Measurements from ENCODE around the gene SCUBE1. TPM values are rescaled to one million over a fixed set of nuclear protein-coding genes. Genes with fewer than 3 reads are reported as not detected.

SCUBE1 gene
- total RNA-seq, 5 donors from 2014 or later (not counting 1 experiment from before 2014, with no cell fraction given) = 0.03 to 0.10 TPM; not detected in 3

DNA sequence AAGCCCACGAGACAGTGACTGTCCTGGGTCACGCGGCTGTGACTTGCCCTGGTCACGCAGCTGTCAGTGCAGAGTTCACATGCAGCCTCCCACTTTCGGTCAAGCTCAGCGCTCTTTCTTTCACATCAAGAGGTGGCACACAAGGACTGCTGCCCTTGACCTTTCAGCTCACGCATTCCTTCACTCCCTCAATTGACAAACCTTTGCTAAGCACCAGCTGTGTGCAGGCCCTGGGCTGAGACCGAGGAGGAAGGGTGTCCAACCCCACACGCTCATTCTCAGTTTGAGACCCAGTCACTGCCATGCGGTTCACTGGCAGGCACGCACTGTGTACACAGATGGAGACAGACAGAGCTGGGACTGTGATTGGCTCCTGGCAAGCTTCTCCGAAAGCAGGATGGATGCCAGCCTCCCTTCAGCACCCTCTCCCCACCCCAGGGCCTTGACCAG lies 70.3 kb downstream of the SCUBE1 start:
- peaks cover 0 to 35% of the 10 kb centered on the region in 2 experiments for H3K27me3 ChIP-seq (replicated peaks in 1 of 2; ENCODE audit: control insufficient read depth in 2 of 2, extremely low read depth in 1 of 2, insufficient read depth in 2 of 2, low read length in 1 of 2)
- H3K36me3 Mint-ChIP-seq = no peaks in the 10 kb centered on the region
- H3K4me3 ChIP-seq (ENCODE audit: control insufficient read depth in 1 of 2, extremely low read depth in 1 of 2, low read length in 1 of 2) = no peak overlapping the region
- ChIA-PET CTCF (interaction anchor here (0.7 to 2.1 kb wide), 5 partner anchors 9 to 104 kb away, joined by 4 to 7 read pairs (median 5); no protein-coding TSS in a partner anchor), POLR2A (no interaction called here)
- H3K27ac ChIP-seq (ENCODE audit: low read length) = no peak overlapping the region
- H3K9me3 Mint-ChIP-seq = no peaks in the 10 kb centered on the region
- H3K9me3 ChIP-seq = no peaks in the 10 kb centered on the region
- peaks cover 0 to 3% (median 0%) of the 10 kb centered on the region in 3 donors for H3K4me1 Mint-ChIP-seq
- ATAC-seq (replicated peaks in 1 of 4) (no peak), DNase-seq (no peak)
- H3K4me1 ChIP-seq (ENCODE audit: control insufficient read depth in 1 of 2, extremely low read depth in 1 of 2, insufficient read depth in 2 of 2, low read length in 2 of 2) = peaks cover 0 to 4% of the 10 kb centered on the region in 2 experiments
- no peak overlapping the region for H3K27ac Mint-ChIP-seq
- WGBS (ENCODE audit: insufficient coverage) = 90% methylated on average over 10 of the region's 12 CpGs
- peaks cover 0 to 7% of the 10 kb centered on the region in 2 donors for H3K27me3 Mint-ChIP-seq
- no peaks in the 10 kb centered on the region for H3K36me3 ChIP-seq (ENCODE audit: control insufficient read depth in 2 of 2, extremely low read depth in 1 of 2, insufficient read depth in 1 of 2, low read length in 1 of 2)
- H3K4me3 Mint-ChIP-seq = no peak overlapping the region

DNA sequence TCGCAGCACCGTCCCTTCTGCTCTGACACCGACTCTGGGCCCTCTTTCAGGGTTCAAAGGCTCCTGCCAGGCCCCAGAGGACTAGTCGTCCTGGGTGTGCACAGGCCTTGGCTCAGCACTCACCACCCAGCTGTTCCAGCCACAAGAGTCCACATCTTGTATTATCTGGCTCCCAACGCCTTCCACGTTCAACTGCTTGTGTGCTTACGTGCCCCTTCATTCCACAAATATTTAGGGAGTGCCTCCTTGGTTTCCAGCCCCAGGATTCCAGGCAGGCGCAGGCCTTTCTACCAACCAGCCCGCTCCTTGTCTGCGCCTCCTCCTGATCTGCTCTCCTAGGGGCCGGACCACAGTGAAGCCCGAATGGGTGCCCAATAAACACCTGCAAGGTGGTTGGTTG lies 70.9 kb downstream of the SCUBE1 start:
- no peak for DNase-seq
- Mint-ChIP-seq H3K4me1 (peaks cover 0 to 3% (median 0%) of the 10 kb centered on the region in 3 donors), H3K4me3 (no peak overlapping the region), H3K27me3 (peaks cover 0 to 8% of the 10 kb centered on the region in 2 donors), H3K36me3 (no peaks in the 10 kb centered on the region), H3K9me3 (no peaks in the 10 kb centered on the region), H3K27ac (no peak overlapping the region)
- 79% methylated on average over 12 of the region's 12 CpGs for WGBS (ENCODE audit: insufficient coverage)
- ATAC-seq (replicated peaks in 1 of 4) = no peak
- Histone ChIP-seq H3K9me3 (no peaks in the 10 kb centered on the region), H3K27ac (ENCODE audit: low read length) (no peak overlapping the region), H3K27me3 (replicated peaks in 1 of 2; ENCODE audit: control insufficient read depth in 2 of 2, extremely low read depth in 1 of 2, insufficient read depth in 2 of 2, low read length in 1 of 2) (peaks cover 0 to 40% of the 10 kb centered on the region in 2 experiments), H3K4me1 (ENCODE audit: control insufficient read depth in 1 of 2, extremely low read depth in 1 of 2, insufficient read depth in 2 of 2, low read length in 2 of 2) (peaks cover 0 to 4% of the 10 kb centered on the region in 2 experiments), H3K4me3 (ENCODE audit: control insufficient read depth in 1 of 2, extremely low read depth in 1 of 2, low read length in 1 of 2) (no peak overlapping the region), H3K36me3 (ENCODE audit: control insufficient read depth in 2 of 2, extremely low read depth in 1 of 2, insufficient read depth in 1 of 2, low read length in 1 of 2) (no peaks in the 10 kb centered on the region)
- CTCF ChIA-PET = interaction anchor here (1.5 to 2.1 kb wide), 3 partner anchors 8 to 74 kb away, joined by 5 to 7 read pairs (median 5); no protein-coding TSS in a partner anchor
- POLR2A ChIA-PET = no interaction called here

DNA sequence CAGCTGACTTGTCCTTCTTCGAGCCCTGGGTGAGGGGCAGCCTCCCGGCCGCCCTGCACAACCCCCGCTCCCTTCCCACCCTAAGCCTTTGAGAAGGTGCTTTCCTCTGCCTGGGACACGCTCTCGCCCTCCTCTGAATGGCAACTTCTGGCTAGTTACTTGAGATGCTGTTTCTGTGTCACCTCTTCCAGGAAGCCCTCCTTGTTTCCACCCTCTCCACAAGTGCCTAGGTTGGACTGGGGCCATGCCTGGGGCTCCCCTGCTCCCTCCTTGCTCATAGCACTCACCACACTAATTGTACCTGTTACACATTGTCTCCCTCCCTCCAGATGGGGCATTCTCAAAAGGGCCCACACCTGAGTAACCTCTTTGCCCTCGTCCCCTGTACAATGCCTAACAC lies 72.2 kb downstream of the SCUBE1 start:
- no peaks in the 10 kb centered on the region for H3K9me3 Mint-ChIP-seq
- H3K4me3 Mint-ChIP-seq = no peak overlapping the region
- H3K36me3 ChIP-seq (ENCODE audit: control insufficient read depth in 2 of 2, extremely low read depth in 1 of 2, insufficient read depth in 1 of 2, low read length in 1 of 2) = no peaks in the 10 kb centered on the region
- H3K4me1 Mint-ChIP-seq = peaks cover 0 to 3% (median 0%) of the 10 kb centered on the region in 3 donors
- no peak overlapping the region for H3K4me3 ChIP-seq (ENCODE audit: control insufficient read depth in 1 of 2, extremely low read depth in 1 of 2, low read length in 1 of 2)
- H3K27me3 ChIP-seq (replicated peaks in 1 of 2; ENCODE audit: control insufficient read depth in 2 of 2, extremely low read depth in 1 of 2, insufficient read depth in 2 of 2, low read length in 1 of 2) = peaks cover 0 to 40% of the 10 kb centered on the region in 2 experiments
- H3K27ac ChIP-seq (ENCODE audit: low read length) = no peak overlapping the region
- H3K4me1 ChIP-seq (ENCODE audit: control insufficient read depth in 1 of 2, extremely low read depth in 1 of 2, insufficient read depth in 2 of 2, low read length in 2 of 2) = peaks cover 0 to 4% of the 10 kb centered on the region in 2 experiments
- DNase-seq = no peak
- H3K9me3 ChIP-seq = no peaks in the 10 kb centered on the region
- no peaks in the 10 kb centered on the region for H3K36me3 Mint-ChIP-seq
- ChIA-PET POLR2A (no interaction called here), CTCF (interaction anchor here in 1 of 2 donors (1.3 kb wide), 1 partner anchor 75 kb away, joined by 3 read pairs; no protein-coding TSS in a partner anchor)
- 90% methylated on average over 7 of the region's 7 CpGs for WGBS (ENCODE audit: insufficient coverage)
- no peak for ATAC-seq (replicated peaks in 1 of 4)
- H3K27me3 Mint-ChIP-seq = peaks cover 0 to 13% of the 10 kb centered on the region in 2 donors
- peak overlapping the region in 1 of 2 donors; percentile 47 for H3K27ac Mint-ChIP-seq

DNA sequence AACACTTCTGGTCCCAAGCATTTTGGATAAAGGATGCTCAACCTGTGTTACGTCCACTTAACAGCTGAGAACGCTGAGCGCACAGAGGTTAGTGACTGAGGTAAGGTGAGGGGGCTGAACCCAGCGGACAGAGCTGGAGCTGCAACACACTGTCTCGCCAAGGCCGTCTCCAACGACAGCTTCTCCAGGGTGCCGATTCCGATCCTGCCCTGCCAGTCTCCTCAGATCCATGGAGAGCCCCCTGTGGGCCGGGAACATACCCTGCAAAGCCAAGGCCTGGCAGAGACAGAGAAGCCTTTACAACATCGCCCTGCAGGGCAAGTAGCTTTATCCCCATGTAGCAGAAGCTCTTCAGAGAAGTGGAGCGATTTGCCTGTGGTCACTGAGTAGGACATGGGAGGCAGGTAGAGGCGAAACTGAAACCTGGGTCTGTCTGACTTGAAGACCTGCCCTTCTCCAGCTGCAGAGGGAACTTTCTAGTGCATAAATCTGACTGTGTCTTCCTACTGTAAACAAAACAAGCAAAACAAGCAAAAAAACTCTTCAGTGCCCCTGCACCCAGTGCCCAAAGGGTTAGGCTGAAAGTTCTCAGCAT lies 72.8 kb downstream of the SCUBE1 start:
- Mint-ChIP-seq H3K36me3 (no peaks in the 10 kb centered on the region), H3K4me3 (no peak overlapping the region), H3K9me3 (no peaks in the 10 kb centered on the region), H3K27ac (no peak overlapping the region), H3K27me3 (peaks cover 0 to 10% of the 10 kb centered on the region in 2 donors), H3K4me1 (peaks cover 0 to 3% (median 0%) of the 10 kb centered on the region in 3 donors)
- no peak overlapping the region for H3K27ac ChIP-seq (ENCODE audit: low read length)
- H3K4me3 ChIP-seq (ENCODE audit: control insufficient read depth in 1 of 2, extremely low read depth in 1 of 2, low read length in 1 of 2) = no peak overlapping the region
- no peak for DNase-seq
- no peaks in the 10 kb centered on the region for H3K36me3 ChIP-seq (ENCODE audit: control insufficient read depth in 2 of 2, extremely low read depth in 1 of 2, insufficient read depth in 1 of 2, low read length in 1 of 2)
- 92% methylated on average over 12 of the region's 13 CpGs for WGBS (ENCODE audit: insufficient coverage)
- H3K27me3 ChIP-seq (replicated peaks in 1 of 2; ENCODE audit: control insufficient read depth in 2 of 2, extremely low read depth in 1 of 2, insufficient read depth in 2 of 2, low read length in 1 of 2) = peaks cover 0 to 36% of the 10 kb centered on the region in 2 experiments
- H3K4me1 ChIP-seq (ENCODE audit: control insufficient read depth in 1 of 2, extremely low read depth in 1 of 2, insufficient read depth in 2 of 2, low read length in 2 of 2) = peaks cover 0 to 6% of the 10 kb centered on the region in 2 experiments
- no peak for ATAC-seq (replicated peaks in 1 of 4)
- ChIA-PET CTCF (interaction anchor here in 1 of 2 donors (0.6 kb wide), 1 partner anchor 784 kb away, joined by 5 read pairs; no protein-coding TSS in a partner anchor), POLR2A (no interaction called here)
- no peaks in the 10 kb centered on the region for H3K9me3 ChIP-seq

DNA sequence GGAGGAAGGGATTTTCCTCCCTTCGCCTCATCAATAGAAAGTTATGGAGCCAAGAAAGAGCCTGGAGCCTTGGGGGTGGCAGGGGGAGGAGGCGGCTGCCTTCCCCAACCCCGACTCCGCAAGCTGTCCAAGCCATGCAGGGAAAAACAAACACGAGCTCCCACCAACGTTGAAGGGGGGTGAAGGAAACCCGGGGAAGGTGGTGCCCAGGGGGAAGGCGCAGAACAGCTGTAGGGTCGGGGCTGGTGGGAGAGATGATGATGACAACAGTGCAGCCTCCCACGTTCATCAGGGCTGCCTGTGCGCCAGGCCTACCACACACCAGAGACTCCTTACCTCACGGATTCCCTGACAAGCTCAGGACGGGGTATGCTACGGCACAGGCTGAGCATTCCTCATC lies 73.5 kb downstream of the SCUBE1 start:
- peaks cover 0 to 28% of the 10 kb centered on the region in 2 experiments for H3K27me3 ChIP-seq (replicated peaks in 1 of 2; ENCODE audit: control insufficient read depth in 2 of 2, extremely low read depth in 1 of 2, insufficient read depth in 2 of 2, low read length in 1 of 2)
- no peak overlapping the region for H3K4me3 Mint-ChIP-seq
- H3K36me3 Mint-ChIP-seq = no peaks in the 10 kb centered on the region
- H3K4me1 ChIP-seq (ENCODE audit: control insufficient read depth in 1 of 2, extremely low read depth in 1 of 2, insufficient read depth in 2 of 2, low read length in 2 of 2) = peaks cover 0 to 14% of the 10 kb centered on the region in 2 experiments
- ChIA-PET CTCF (interaction anchor here in 1 of 2 donors (0.6 kb wide), 1 partner anchor 785 kb away, joined by 5 read pairs; no protein-coding TSS in a partner anchor), POLR2A (no interaction called here)
- H3K4me3 ChIP-seq (ENCODE audit: control insufficient read depth in 1 of 2, extremely low read depth in 1 of 2, low read length in 1 of 2) = no peak overlapping the region
- DNase-seq = no peak
- no peaks in the 10 kb centered on the region for H3K36me3 ChIP-seq (ENCODE audit: control insufficient read depth in 2 of 2, extremely low read depth in 1 of 2, insufficient read depth in 1 of 2, low read length in 1 of 2)
- H3K27ac Mint-ChIP-seq = no peak overlapping the region
- no peak overlapping the region for H3K27ac ChIP-seq (ENCODE audit: low read length)
- H3K9me3 Mint-ChIP-seq = no peaks in the 10 kb centered on the region
- peaks cover 4 to 9% (median 5%) of the 10 kb centered on the region in 3 donors for H3K4me1 Mint-ChIP-seq
- peaks cover 1 to 9% of the 10 kb centered on the region in 2 donors for H3K27me3 Mint-ChIP-seq
- H3K9me3 ChIP-seq = no peaks in the 10 kb centered on the region
- 92% methylated on average over 9 of the region's 14 CpGs for WGBS (ENCODE audit: insufficient coverage)
- ATAC-seq (replicated peaks in 1 of 4) = no peak

DNA sequence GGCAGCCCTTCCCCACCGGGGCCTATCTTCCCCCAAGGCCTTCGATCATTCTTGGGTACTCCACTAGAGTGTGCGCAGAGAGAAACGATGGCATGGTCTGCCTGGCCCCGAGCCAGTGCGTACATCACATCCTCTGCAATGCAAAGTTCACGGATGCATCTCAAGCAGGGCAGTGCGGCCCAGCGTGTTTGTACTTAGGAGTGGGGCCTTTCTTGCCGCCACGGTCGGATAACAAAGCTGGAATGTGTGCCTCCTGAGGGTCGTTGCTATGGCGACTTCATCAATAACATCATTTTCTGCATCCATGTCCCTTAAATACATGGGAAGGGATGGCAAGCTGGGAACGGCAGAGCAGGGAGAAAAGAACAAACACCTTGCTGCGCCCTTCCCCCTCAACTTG lies 73.9 kb downstream of the SCUBE1 start:
- peaks cover 8 to 13% (median 8%) of the 10 kb centered on the region in 3 donors for H3K4me1 Mint-ChIP-seq
- Histone ChIP-seq H3K4me3 (ENCODE audit: control insufficient read depth in 1 of 2, extremely low read depth in 1 of 2, low read length in 1 of 2) (no peak overlapping the region), H3K9me3 (no peaks in the 10 kb centered on the region), H3K36me3 (ENCODE audit: control insufficient read depth in 2 of 2, extremely low read depth in 1 of 2, insufficient read depth in 1 of 2, low read length in 1 of 2) (no peaks in the 10 kb centered on the region), H3K27ac (ENCODE audit: low read length) (no peak overlapping the region), H3K27me3 (replicated peaks in 1 of 2; ENCODE audit: control insufficient read depth in 2 of 2, extremely low read depth in 1 of 2, insufficient read depth in 2 of 2, low read length in 1 of 2) (peaks cover 0 to 25% of the 10 kb centered on the region in 2 experiments), H3K4me1 (ENCODE audit: control insufficient read depth in 1 of 2, extremely low read depth in 1 of 2, insufficient read depth in 2 of 2, low read length in 2 of 2) (peaks cover 3 to 18% of the 10 kb centered on the region in 2 experiments)
- DNase-seq = no peak
- POLR2A ChIA-PET = no interaction called here
- H3K27ac Mint-ChIP-seq = no peak overlapping the region
- H3K9me3 Mint-ChIP-seq = no peaks in the 10 kb centered on the region
- H3K36me3 Mint-ChIP-seq = no peaks in the 10 kb centered on the region
- H3K27me3 Mint-ChIP-seq = peaks cover 3 to 9% of the 10 kb centered on the region in 2 donors
- no peak for ATAC-seq (replicated peaks in 1 of 4)
- 95% methylated on average over 9 of the region's 16 CpGs for WGBS (ENCODE audit: insufficient coverage)
- no peak overlapping the region for H3K4me3 Mint-ChIP-seq
- CTCF ChIA-PET = no interaction called here

Data from T-cell (primary cell).